B cell (primary cell): Measurements from ENCODE around the gene PDGFRA. TPM values are rescaled to one million over a fixed set of nuclear protein-coding genes. Genes with fewer than 3 reads are reported as not detected.

Source experiments
- ATAC-seq: fragments of 200-7000 bp; cut with Tn5 transposase; one replicate; pipeline ENCODE4 v1.10.0; 2021; ENCODE audit warnings: low read depth, mild to moderate bottlenecking, moderate number of reproducible peaks, moderate library complexity
- CTCF ChIA-PET: fragments of 350-600 bp; sonication (Branson Sonifier 250); formaldehyde crosslinking; loops from one replicate; lab custom pipeline; 2021; ENCODE audit warnings: antibody characterized with exemption, inconsistent platforms; lab: Charles Lee
- POLR2A ChIA-PET: fragments of 350-600 bp; sonication (Branson Sonifier 250); formaldehyde crosslinking; loops from one replicate; lab custom pipeline; 2021; ENCODE audit warnings: antibody characterized with exemption; lab: Charles Lee
- DNase-seq: peaks from one replicate; pipeline ENCODE4 v3.0.0; 2013
- H2AFZ ChIP-seq: 2 replicates; pipeline ENCODE4 v1.6.1; 2012; ENCODE audit warnings: mild to moderate bottlenecking, low read depth, low read length; ENCODE audit not compliant: insufficient read depth, poor library complexity, severe bottlenecking
- H3K27ac ChIP-seq, 2 donors: 1 replicate in 1 of 2; 2 replicates in 1 of 2; pipeline ENCODE4 v1.5.1; 2012 to 2013; ENCODE audit warnings: low read length in 2 of 2, mild to moderate bottlenecking in 2 of 2, moderate library complexity in 1 of 2
- H3K27me3 ChIP-seq, 4 experiments: fragments of 200-600 bp in 1 of 4; sonication (generic) in 1 of 4; replicated peaks in 1 of 4; 1 replicate in 2 of 4; 2 replicates in 2 of 4; pipeline versions ENCODE4 v1.6.1 to v1.7.0; 2013 to 2016; ENCODE audit warnings: low read length in 3 of 4, mild to moderate bottlenecking in 2 of 4, mixed read lengths in 1 of 4, moderate library complexity in 1 of 4; ENCODE audit not compliant: insufficient read depth in 4 of 4, control insufficient read depth in 3 of 4; ENCODE audit errors: control extremely low read depth in 1 of 4
- H3K36me3 ChIP-seq, 2 experiments: replicated peaks in 1 of 2; 1 replicate in 1 of 2; 2 replicates in 1 of 2; pipeline versions ENCODE4 v1.6.1 to v1.7.1; 2013; ENCODE audit warnings: low read length in 1 of 2; ENCODE audit not compliant: insufficient read depth in 2 of 2, control insufficient read depth in 1 of 2; ENCODE audit errors: control extremely low read depth in 1 of 2, extremely low read depth in 1 of 2
- H3K4me1 ChIP-seq, 2 donors: fragments of 200-600 bp in 1 of 2; sonication (generic) in 1 of 2; 1 replicate in 1 of 2; 2 replicates in 1 of 2; pipeline versions ENCODE4 v1.5.1 to v1.6.1; 2013 to 2017; ENCODE audit warnings: low read length in 2 of 2; ENCODE audit not compliant: control insufficient read depth in 2 of 2, insufficient read depth in 2 of 2
- H3K4me2 ChIP-seq: replicated peaks from 2 replicates; pipeline ENCODE3; 2012; ENCODE audit warnings: mild to moderate bottlenecking, low read depth, low read length; ENCODE audit not compliant: poor library complexity, severe bottlenecking
- H3K4me3 ChIP-seq, 5 experiments: fragments of 200-600 bp in 1 of 5; sonication (generic) in 1 of 5; 1 replicate in 3 of 5; 2 replicates in 2 of 5; pipeline versions ENCODE4 v1.5.1 to v1.7.0; 2011 to 2016; ENCODE audit warnings: low read length in 4 of 5, mild to moderate bottlenecking in 4 of 5, low read depth in 2 of 5, control low read depth in 1 of 5, moderate library complexity in 1 of 5; ENCODE audit not compliant: insufficient read depth in 1 of 5; ENCODE audit errors: control extremely low read depth in 1 of 5, extremely low read depth in 1 of 5
- H3K79me2 ChIP-seq: fragments of 200-600 bp; sonication (generic); one replicate; pipeline ENCODE4 v1.6.0; 2016; ENCODE audit warnings: low read length; ENCODE audit not compliant: control insufficient read depth, insufficient read depth
- H3K9ac ChIP-seq: fragments of 200-600 bp; sonication (generic); 2 replicates; pipeline ENCODE4 v1.6.1; 2017; ENCODE audit warnings: mild to moderate bottlenecking, low read length, moderate library complexity
- H3K9me3 ChIP-seq, 3 donors: one replicate each; pipeline versions ENCODE4 v1.6.1 to v1.7.1; 2013; ENCODE audit warnings: low read length in 2 of 3; ENCODE audit not compliant: control insufficient read depth in 2 of 3, insufficient read depth in 1 of 3; ENCODE audit errors: control extremely low read depth in 1 of 3
- H4K20me1 ChIP-seq: 2 replicates; pipeline ENCODE4 v1.6.0; 2012; ENCODE audit warnings: mild to moderate bottlenecking, low read length; ENCODE audit not compliant: insufficient read depth, control insufficient read depth, poor library complexity, severe bottlenecking
- H3K27ac Mint-ChIP-seq: one replicate; pipeline ENCODE4 v1.8.0; 2021; ENCODE audit warnings: mixed read lengths
- H3K27me3 Mint-ChIP-seq: one replicate; pipeline ENCODE4 v1.8.0; 2021; ENCODE audit warnings: mixed read lengths
- H3K4me1 Mint-ChIP-seq: one replicate; pipeline ENCODE4 v1.8.0; 2021; ENCODE audit warnings: mixed read lengths
- H3K4me3 Mint-ChIP-seq: one replicate; pipeline ENCODE4 v1.8.0; 2021; ENCODE audit warnings: mixed read lengths
- H3K9me3 Mint-ChIP-seq: one replicate; pipeline ENCODE4 v1.8.0; 2022; ENCODE audit warnings: mixed read lengths; ENCODE audit not compliant: insufficient read depth
- EZH2 ChIP-seq: IDR thresholded peaks from 2 replicates; pipeline ENCODE4 v1.6.1; 2012; ENCODE audit warnings: borderline replicate concordance, low read depth, mild to moderate bottlenecking, moderate library complexity, low read length; ENCODE audit not compliant: insufficient read depth, poor library complexity, severe bottlenecking
- WGBS: methylation state at CpG from one replicate; pipeline ENCODE4 v1.1.5; 2013; ENCODE audit warnings: missing lambda C conversion rate; ENCODE audit not compliant: insufficient coverage; 5-methylcytosine and 5-hydroxymethylcytosine counted together
- intact Hi-C: fragments of 100-400 bp; cut with micrococcal nuclease; formaldehyde crosslinking; loops from one replicate; pipeline ENCODE4 v1.10.0; 2022
- polyA plus RNA-seq: library from polyadenylated mRNA; depleted of rRNA; stranded (reverse); fragments of >200 nt; gene quantifications from 2 replicates; pipeline ENCODE4 v1.2.3, GENCODE V29; 2012
- total RNA-seq, 2 donors: library from RNA; stranded (reverse); fragments of 120-200 nt in 1 of 2; gene quantifications; 1 replicate in 1 of 2; 2 replicates in 1 of 2; pipeline versions ENCODE4 v1.2.3 to v1.2.4, GENCODE V29; 2013 to 2022
- TF ChIP-seq, protein P1 (sequence below): fragments of 200-600 bp; IDR thresholded peaks from one replicate; pipeline ENCODE4 v1.8.0; 2022; ENCODE audit warnings: antibody characterized with exemption, mild to moderate bottlenecking

The PDGFRA gene
- total and polyA plus RNA-seq, 2 donors (not counting 1 experiment from before 2014, with no cell fraction given), result not detected

DNA sequence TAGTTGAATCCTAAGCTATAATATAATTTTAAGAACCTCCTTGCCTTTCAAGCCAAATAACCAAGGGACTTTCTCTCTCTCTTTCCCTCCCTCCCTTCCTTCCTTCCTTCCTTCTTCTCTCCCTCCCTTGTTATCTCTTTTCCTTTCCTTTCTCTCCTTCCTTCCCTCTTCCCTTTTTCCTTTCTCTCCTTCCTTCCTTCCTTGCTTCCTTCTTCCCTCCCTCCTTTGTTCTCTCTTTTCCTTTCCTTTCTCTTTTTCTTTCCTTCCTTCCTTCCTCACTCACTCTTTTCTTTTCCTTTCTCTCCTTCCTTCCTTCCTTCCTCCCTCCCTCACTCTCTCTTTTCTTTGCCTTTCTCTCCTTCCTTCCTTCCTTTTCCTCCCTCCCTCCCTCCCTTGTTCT, 42.4 kb downstream of the PDGFRA start:
- DNase-seq (no peak), ATAC-seq (no peak)
- no peaks in the 10 kb centered on the region for H3K9me3 Mint-ChIP-seq

GRCh38 chr4:54272051-54272450, 43.0 kb downstream of the PDGFRA start:
- Histone ChIP-seq H3K4me1 (no peaks in the 10 kb centered on the region), H3K9me3 (no peaks in the 10 kb centered on the region), H2AFZ (no peak overlapping the region), H4K20me1 (no peaks in the 10 kb centered on the region), H3K4me2 (no peak overlapping the region), H3K27me3 (peaks cover 0 to 12% (median 0%) of the 10 kb centered on the region in 4 experiments), H3K36me3 (no peaks in the 10 kb centered on the region), H3K79me2 (no peaks in the 10 kb centered on the region), H3K4me3 (no peak overlapping the region), H3K27ac (no peak overlapping the region), H3K9ac (no peak overlapping the region)
- TF ChIP-seq EZH2, result no peak
- TF ChIP-seq, protein P1, sequence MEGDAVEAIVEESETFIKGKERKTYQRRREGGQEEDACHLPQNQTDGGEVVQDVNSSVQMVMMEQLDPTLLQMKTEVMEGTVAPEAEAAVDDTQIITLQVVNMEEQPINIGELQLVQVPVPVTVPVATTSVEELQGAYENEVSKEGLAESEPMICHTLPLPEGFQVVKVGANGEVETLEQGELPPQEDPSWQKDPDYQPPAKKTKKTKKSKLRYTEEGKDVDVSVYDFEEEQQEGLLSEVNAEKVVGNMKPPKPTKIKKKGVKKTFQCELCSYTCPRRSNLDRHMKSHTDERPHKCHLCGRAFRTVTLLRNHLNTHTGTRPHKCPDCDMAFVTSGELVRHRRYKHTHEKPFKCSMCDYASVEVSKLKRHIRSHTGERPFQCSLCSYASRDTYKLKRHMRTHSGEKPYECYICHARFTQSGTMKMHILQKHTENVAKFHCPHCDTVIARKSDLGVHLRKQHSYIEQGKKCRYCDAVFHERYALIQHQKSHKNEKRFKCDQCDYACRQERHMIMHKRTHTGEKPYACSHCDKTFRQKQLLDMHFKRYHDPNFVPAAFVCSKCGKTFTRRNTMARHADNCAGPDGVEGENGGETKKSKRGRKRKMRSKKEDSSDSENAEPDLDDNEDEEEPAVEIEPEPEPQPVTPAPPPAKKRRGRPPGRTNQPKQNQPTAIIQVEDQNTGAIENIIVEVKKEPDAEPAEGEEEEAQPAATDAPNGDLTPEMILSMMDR, result no peak
- intact Hi-C loops, result no loop called here
- Mint-ChIP-seq H3K9me3 (no peaks in the 10 kb centered on the region), H3K27me3 (peaks cover 37% of the 10 kb centered on the region), H3K27ac (no peak overlapping the region), H3K4me3 (no peak overlapping the region), H3K4me1 (no peaks in the 10 kb centered on the region)
- ChIA-PET POLR2A (no interaction called here), CTCF (no interaction called here)
- WGBS, result no CpG with 5 or more reads among the region's 3 CpGs
- no peak for DNase-seq
- no peak for ATAC-seq

More for the DNA sequence above, 42.4 kb downstream of the PDGFRA start:
- H2AFZ ChIP-seq, result no peak overlapping the region
- intact Hi-C loops, result no loop called here
- no peaks in the 10 kb centered on the region for H3K36me3 ChIP-seq
- TF ChIP-seq, protein P1, result no peak
- TF ChIP-seq EZH2, result no peak
- H3K4me3 ChIP-seq, result no peak overlapping the region
- no peak overlapping the region for H3K9ac ChIP-seq
- H3K4me1 ChIP-seq, result no peaks in the 10 kb centered on the region
- POLR2A ChIA-PET, result no interaction called here
- no peak overlapping the region for H3K4me2 ChIP-seq
- no peaks in the 10 kb centered on the region for H3K9me3 ChIP-seq
- Mint-ChIP-seq H3K4me1 (no peaks in the 10 kb centered on the region), H3K4me3 (no peak overlapping the region), H3K27me3 (peaks cover 34% of the 10 kb centered on the region), H3K27ac (no peak overlapping the region)
- no peak overlapping the region for H3K27ac ChIP-seq
- CTCF ChIA-PET, result interaction anchor here (1.3 kb wide), 1 partner anchor 13 kb away, joined by 3 read pairs; no protein-coding TSS in a partner anchor
- no peaks in the 10 kb centered on the region for H3K79me2 ChIP-seq
- H4K20me1 ChIP-seq, result no peaks in the 10 kb centered on the region
- peaks cover 0 to 7% (median 0%) of the 10 kb centered on the region in 4 experiments for H3K27me3 ChIP-seq
